GM12878 (cell line): ENCODE data around the gene OR51L1. TPM values are rescaled to one million over a fixed set of nuclear protein-coding genes. Genes with fewer than 3 reads are reported as not detected.

ENCODE experiments used
- ATAC-seq: fragments of 200-7000 bp; cut with Tn5 transposase; 3 replicates; pipeline ENCODE4 v1.9.1; 2020; ENCODE audit warnings: mild to moderate bottlenecking, moderate library complexity
- BruUV-seq: library from RNA; stranded (reverse); fragments of 400-500 nt; replicated peaks from 2 replicates; lab custom pipeline; 2021; lab: Mats Ljungman, UMichigan
- CTCF ChIA-PET: fragments of 300-600 bp; sonication (Branson Sonifier 250); formaldehyde crosslinking; extraction: SDS; loops from one replicate; lab custom pipeline; 2021; ENCODE audit warnings: inconsistent platforms; lab: Yijun Ruan, JAX
- POLR2A ChIA-PET: fragments of 350-600 bp; formaldehyde crosslinking; extraction: SDS; loops from one replicate; lab custom pipeline; 2021; ENCODE audit warnings: inconsistent platforms; lab: Charles Lee
- RAD21 ChIA-PET: fragments of 300-600 bp; sonication (Branson Sonifier 250); formaldehyde crosslinking; loops from one replicate; lab custom pipeline; 2023; ENCODE audit warnings: antibody characterized with exemption; ENCODE audit not compliant: unreplicated experiment; lab: Charles Lee
- SMC1A ChIA-PET: fragments of 300-600 bp; sonication (Branson Sonifier 250); formaldehyde crosslinking; loops from one replicate; lab custom pipeline; 2023; ENCODE audit not compliant: unreplicated experiment, uncharacterized antibody; lab: Charles Lee
- DNase-seq: peaks from one replicate; pipeline ENCODE4 v3.0.0-alpha.2; 2011; ENCODE audit warnings: low read depth, low spot score
- FAIRE-seq: peaks from 3 replicates; lab custom pipeline; 2011; peaks lifted over from hg19 to GRCh38; lab: Jason Lieb, UNC
- H2AFZ ChIP-seq: 2 replicates; pipeline ENCODE4 v1.6.0; 2011; ENCODE audit warnings: low read depth, low read length, control low read depth; ENCODE audit not compliant: control insufficient read depth
- H3K27ac ChIP-seq: 2 replicates; pipeline ENCODE4 v1.5.1; 2011; ENCODE audit warnings: control low read depth; ENCODE audit not compliant: control insufficient read depth, insufficient read depth
- H3K27me3 ChIP-seq, 2 experiments: replicated peaks in 1 of 2; 2 replicates each; pipeline versions ENCODE4 v1.6.0 to v1.6.1; 2011; ENCODE audit warnings: low read length in 1 of 2; ENCODE audit not compliant: control insufficient read depth in 2 of 2, insufficient read depth in 2 of 2
- H3K36me3 ChIP-seq, 2 experiments: 2 replicates each; pipeline ENCODE4 v1.5.1; 2011; ENCODE audit warnings: low read length in 1 of 2; ENCODE audit not compliant: control insufficient read depth in 2 of 2, insufficient read depth in 2 of 2
- H3K4me1 ChIP-seq: 2 replicates; pipeline ENCODE4 v1.6.1; 2011; ENCODE audit warnings: mild to moderate bottlenecking, low read length, moderate library complexity, mixed read lengths; ENCODE audit not compliant: control insufficient read depth, insufficient read depth
- H3K4me2 ChIP-seq: 2 replicates; pipeline ENCODE4 v1.6.0; 2011; ENCODE audit warnings: control low read depth; ENCODE audit not compliant: control insufficient read depth, insufficient read depth
- H3K4me3 ChIP-seq: fragments of 200-600 bp; sonication (generic); 2 replicates; pipeline ENCODE4 v1.5.1; 2016
- H3K79me2 ChIP-seq: 2 replicates; pipeline ENCODE4 v1.6.0; 2011; ENCODE audit warnings: low read length; ENCODE audit not compliant: control insufficient read depth, insufficient read depth
- H3K9ac ChIP-seq: 2 replicates; pipeline ENCODE4 v1.8.0; 2011; ENCODE audit warnings: low read length, control low read depth, mixed read lengths; ENCODE audit not compliant: control insufficient read depth, insufficient read depth
- H3K9me3 ChIP-seq: replicated peaks from 3 replicates; pipeline ENCODE4 v1.5.1; 2011; ENCODE audit warnings: mild to moderate bottlenecking, low read length; ENCODE audit not compliant: control insufficient read depth, insufficient read depth
- H4K20me1 ChIP-seq: 2 replicates; pipeline ENCODE4 v1.6.0; 2011; ENCODE audit not compliant: control insufficient read depth, insufficient read depth
- BCL11A ChIP-seq: IDR thresholded peaks from 2 replicates; pipeline ENCODE4 v1.6.1; 2011; ENCODE audit warnings: low read depth, low read length
- ESRRA ChIP-seq: IDR thresholded peaks from 2 replicates; pipeline ENCODE4 v1.6.1; 2012; ENCODE audit warnings: mild to moderate bottlenecking, low read length, improper control_type of control experiment
- HDAC6 ChIP-seq: fragments of 200-600 bp; sonication (generic); IDR thresholded peaks from one replicate; pipeline ENCODE4 v1.8.0; 2017; ENCODE audit warnings: antibody characterized with exemption; ENCODE audit not compliant: unreplicated experiment
- ZNF24 ChIP-seq: fragments of 450-650 bp; IDR thresholded peaks from 2 replicates; pipeline ENCODE4 v1.6.1; 2017; ENCODE audit warnings: antibody characterized with exemption, mild to moderate bottlenecking
- ZSCAN29 ChIP-seq: fragments of 450-650 bp; IDR thresholded peaks from 2 replicates; pipeline ENCODE4 v1.6.1; 2017; ENCODE audit warnings: mild to moderate bottlenecking, moderate library complexity
- WGBS: methylation state at CpG from one replicate; pipeline ENCODE4 v1.1.6; 2016; ENCODE audit warnings: low lambda C conversion rate; ENCODE audit not compliant: insufficient replicate concordance, insufficient coverage; ENCODE audit errors: missing lambda C conversion rate; 5-methylcytosine and 5-hydroxymethylcytosine counted together
- in situ Hi-C: fragments of 300-500 bp; cut with MboI; formaldehyde crosslinking; loops from 9 replicates; pipeline ENCODE4 v1.14.3; 2018; ENCODE audit warnings: mixed read lengths
- intact Hi-C: fragments of 100-400 bp; cut with micrococcal nuclease; formaldehyde crosslinking; loops from one replicate; pipeline ENCODE4 v1.14.2; 2022; ENCODE audit not compliant: unreplicated experiment
- polyA plus RNA-seq, 11 experiments: library from polyadenylated mRNA; depleted of rRNA in 4 of 11; unstranded in 6 of 11; stranded (reverse) in 5 of 11; fragments of >200 nt; fragmentation: Nextera tagmentation in 4 of 11; fragmentation: Illumina TruSeq in 1 of 11; extraction: Ambion mirVana in 4 of 11; extraction: Trizol in 1 of 11; gene quantifications; 1 replicate in 1 of 11; 2 replicates in 10 of 11; pipeline versions ENCODE4 v1.2.1 to v1.2.3, GENCODE V29; 2011 to 2016; ENCODE audit warnings: inconsistent platforms in 2 of 11, missing spikeins in 2 of 11, low read depth in 1 of 11
- total RNA-seq, 4 experiments: library from RNA; depleted of rRNA in 3 of 4; stranded (reverse); fragments of >200 nt in 3 of 4; fragmentation: Illumina TruSeq in 1 of 4; extraction: Trizol in 1 of 4; gene quantifications; 2 replicates each; pipeline versions ENCODE4 v1.2.1 to v1.2.3, GENCODE V29; 2013 to 2021
- TF ChIP-seq, protein P1 (sequence below): fragments of 450-650 bp; IDR thresholded peaks from 2 replicates; pipeline ENCODE4 v1.6.1; 2017; ENCODE audit warnings: mild to moderate bottlenecking, low read depth, inconsistent platforms; ENCODE audit not compliant: poor library complexity, severe bottlenecking
- TF ChIP-seq, protein P2 (sequence below): IDR thresholded peaks from 2 replicates; pipeline ENCODE4 v1.6.1; 2011; ENCODE audit warnings: borderline replicate concordance, low read depth, mild to moderate bottlenecking, moderate library complexity, mixed read lengths, low read length; ENCODE audit not compliant: insufficient read depth; ENCODE audit errors: extremely low read length

Gene OR51L1
- total and polyA plus RNA-seq, 10 of the 15 experiments (the other 5 are each of a cell fraction or from before 2014, with no cell fraction given), result not detected

DNA sequence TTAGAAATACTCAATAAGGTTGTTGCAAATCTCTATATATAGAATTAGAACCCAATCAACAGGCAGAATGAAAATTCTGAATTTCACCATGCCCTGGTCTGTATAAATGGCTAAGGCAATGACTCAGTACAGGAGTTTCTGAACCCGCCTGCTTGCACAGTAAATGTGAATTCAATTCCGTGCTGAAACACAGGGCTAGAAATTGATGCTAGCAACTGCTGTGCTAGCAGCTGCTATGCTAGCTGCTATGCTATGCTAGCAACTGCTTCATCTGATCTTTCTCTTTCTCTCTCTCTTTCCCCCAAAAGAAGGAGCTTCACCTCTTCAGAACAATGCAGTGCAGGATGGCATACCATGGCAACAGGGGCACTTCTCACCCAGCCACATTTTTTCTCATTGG is 42.0 kb downstream of the OR51L1 start:
- ChIA-PET POLR2A (no interaction called here), CTCF (no interaction called here), SMC1A (no interaction called here), RAD21 (no interaction called here)
- TF ChIP-seq, protein P1, sequence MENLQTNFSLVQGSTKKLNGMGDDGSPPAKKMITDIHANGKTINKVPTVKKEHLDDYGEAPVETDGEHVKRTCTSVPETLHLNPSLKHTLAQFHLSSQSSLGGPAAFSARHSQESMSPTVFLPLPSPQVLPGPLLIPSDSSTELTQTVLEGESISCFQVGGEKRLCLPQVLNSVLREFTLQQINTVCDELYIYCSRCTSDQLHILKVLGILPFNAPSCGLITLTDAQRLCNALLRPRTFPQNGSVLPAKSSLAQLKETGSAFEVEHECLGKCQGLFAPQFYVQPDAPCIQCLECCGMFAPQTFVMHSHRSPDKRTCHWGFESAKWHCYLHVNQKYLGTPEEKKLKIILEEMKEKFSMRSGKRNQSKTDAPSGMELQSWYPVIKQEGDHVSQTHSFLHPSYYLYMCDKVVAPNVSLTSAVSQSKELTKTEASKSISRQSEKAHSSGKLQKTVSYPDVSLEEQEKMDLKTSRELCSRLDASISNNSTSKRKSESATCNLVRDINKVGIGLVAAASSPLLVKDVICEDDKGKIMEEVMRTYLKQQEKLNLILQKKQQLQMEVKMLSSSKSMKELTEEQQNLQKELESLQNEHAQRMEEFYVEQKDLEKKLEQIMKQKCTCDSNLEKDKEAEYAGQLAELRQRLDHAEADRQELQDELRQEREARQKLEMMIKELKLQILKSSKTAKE, result no peak
- TF ChIP-seq HDAC6 (no peak), ZNF24 (no peak), ZSCAN29 (no peak), BCL11A (no peak), ESRRA (no peak)
- DNase-seq (no peak), ATAC-seq (no peak), FAIRE-seq (no peak)
- in situ Hi-C loops (no loop called here), intact Hi-C loops (no loop called here)
- H3K79me2 ChIP-seq, result no peaks in the 10 kb centered on the region
- H3K9ac ChIP-seq, result no peak overlapping the region
- no peaks in the 10 kb centered on the region for H3K9me3 ChIP-seq
- no TSS peak for BruUV-seq
- H3K4me3 ChIP-seq, result no peak overlapping the region
- H3K27ac ChIP-seq, result no peak overlapping the region
- H3K27me3 ChIP-seq, result no peaks in the 10 kb centered on the region
- no peaks in the 10 kb centered on the region for H4K20me1 ChIP-seq
- no peak overlapping the region for H3K4me2 ChIP-seq
- H2AFZ ChIP-seq, result no peak overlapping the region
- 8% methylated on average over 2 of the region's 2 CpGs for whole genome bisulfite sequencing
- no peaks in the 10 kb centered on the region for H3K36me3 ChIP-seq
- no peaks in the 10 kb centered on the region for H3K4me1 ChIP-seq

DNA sequence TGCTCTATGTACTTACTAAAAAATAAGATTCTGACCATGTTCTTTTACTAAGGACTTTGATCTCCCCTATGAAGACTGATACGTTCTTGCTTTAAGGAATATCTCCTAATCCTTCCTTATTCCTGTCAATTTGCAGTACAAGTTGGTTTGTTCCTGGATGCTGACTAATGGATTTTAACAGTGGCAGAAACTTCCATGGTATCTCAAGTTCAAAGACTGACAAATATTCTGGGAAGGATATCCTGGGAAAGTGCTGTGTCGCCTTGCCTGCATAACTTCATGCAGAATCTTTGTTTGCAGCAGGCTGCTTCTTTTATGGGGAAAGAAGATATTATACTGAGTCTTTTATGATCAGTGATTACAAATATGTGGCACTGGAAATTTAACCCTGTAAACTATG is 43.3 kb downstream of the OR51L1 start:
- no peaks in the 10 kb centered on the region for H3K9me3 ChIP-seq
- TF ChIP-seq, protein P2, sequence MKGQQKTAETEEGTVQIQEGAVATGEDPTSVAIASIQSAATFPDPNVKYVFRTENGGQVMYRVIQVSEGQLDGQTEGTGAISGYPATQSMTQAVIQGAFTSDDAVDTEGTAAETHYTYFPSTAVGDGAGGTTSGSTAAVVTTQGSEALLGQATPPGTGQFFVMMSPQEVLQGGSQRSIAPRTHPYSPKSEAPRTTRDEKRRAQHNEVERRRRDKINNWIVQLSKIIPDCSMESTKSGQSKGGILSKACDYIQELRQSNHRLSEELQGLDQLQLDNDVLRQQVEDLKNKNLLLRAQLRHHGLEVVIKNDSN, result no peak
- intact Hi-C loops, result no loop called here
- H4K20me1 ChIP-seq, result no peaks in the 10 kb centered on the region
- no peak overlapping the region for H2AFZ ChIP-seq
- WGBS, result 20% methylated on average over 2 of the region's 2 CpGs
- CTCF ChIA-PET, result no interaction called here
- H3K79me2 ChIP-seq, result no peaks in the 10 kb centered on the region
- FAIRE-seq, result no peak
- H3K4me2 ChIP-seq, result no peak overlapping the region
- no TSS peak for BruUV-seq
- in situ Hi-C loops, result no loop called here
- RAD21 ChIA-PET, result no interaction called here
- H3K27me3 ChIP-seq, result no peaks in the 10 kb centered on the region
- H3K9ac ChIP-seq, result no peak overlapping the region
- no peak for DNase-seq
- H3K4me1 ChIP-seq, result no peaks in the 10 kb centered on the region
- no peak for ATAC-seq
- H3K36me3 ChIP-seq, result no peaks in the 10 kb centered on the region
- H3K4me3 ChIP-seq, result no peak overlapping the region
- SMC1A ChIA-PET, result no interaction called here
- POLR2A ChIA-PET, result no interaction called here
- no peak overlapping the region for H3K27ac ChIP-seq
